GM18870 (cell line): Measurements from ENCODE around the gene SCO2.

Source experiments
- ATAC-seq: cut with Tn5 transposase; IDR thresholded peaks from one replicate; pipeline ENCODE4 v1.9.1; 2021; ENCODE audit warnings: moderate library complexity; ENCODE audit not compliant: unreplicated experiment

The SCO2 gene, protein sequence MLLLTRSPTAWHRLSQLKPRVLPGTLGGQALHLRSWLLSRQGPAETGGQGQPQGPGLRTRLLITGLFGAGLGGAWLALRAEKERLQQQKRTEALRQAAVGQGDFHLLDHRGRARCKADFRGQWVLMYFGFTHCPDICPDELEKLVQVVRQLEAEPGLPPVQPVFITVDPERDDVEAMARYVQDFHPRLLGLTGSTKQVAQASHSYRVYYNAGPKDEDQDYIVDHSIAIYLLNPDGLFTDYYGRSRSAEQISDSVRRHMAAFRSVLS

DNA sequence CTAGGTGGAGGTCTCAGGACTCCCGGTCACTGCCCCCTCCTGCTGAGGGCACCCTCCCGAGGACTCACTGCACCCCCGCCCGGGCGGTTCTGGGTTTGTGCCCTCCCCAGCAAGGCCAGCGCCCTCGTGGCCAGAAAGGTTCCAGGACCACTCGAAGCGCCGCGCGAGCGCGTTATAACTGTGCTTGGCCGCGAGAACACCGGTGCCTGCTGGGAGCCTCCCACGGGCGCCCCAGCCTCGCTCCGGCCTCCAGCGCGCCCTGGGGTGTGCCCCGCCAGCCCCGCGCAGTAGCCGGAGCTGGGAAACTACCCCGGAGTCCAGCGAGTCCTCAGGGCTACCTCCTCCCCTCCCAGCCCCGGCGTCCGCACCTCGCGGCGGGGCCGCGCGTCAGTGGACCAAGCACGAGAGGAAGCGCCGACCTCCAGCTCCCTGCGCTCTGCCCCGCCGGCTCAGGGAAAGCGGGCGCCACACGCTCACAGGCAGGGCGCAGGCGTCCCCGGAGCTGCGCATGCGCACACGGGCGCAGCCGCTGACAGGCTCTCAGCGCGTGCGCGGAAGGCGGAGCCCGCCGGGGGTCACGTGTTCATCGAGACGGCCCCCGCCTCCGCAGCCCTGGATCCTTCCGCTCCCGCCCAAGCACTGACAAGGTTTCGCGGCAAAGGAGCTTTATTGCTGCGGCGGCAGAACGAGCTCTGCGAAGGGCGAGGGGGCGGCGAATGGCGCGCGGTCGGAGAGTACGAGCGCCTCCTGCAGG lies at the start of gene SCO2:
Gene SCO2 (minus strand): TSS at position 495 of the 754 bp plus-strand sequence. CDS start 1,187 bp downstream, outside the sequence.
- no peak for ATAC-seq

DNA sequence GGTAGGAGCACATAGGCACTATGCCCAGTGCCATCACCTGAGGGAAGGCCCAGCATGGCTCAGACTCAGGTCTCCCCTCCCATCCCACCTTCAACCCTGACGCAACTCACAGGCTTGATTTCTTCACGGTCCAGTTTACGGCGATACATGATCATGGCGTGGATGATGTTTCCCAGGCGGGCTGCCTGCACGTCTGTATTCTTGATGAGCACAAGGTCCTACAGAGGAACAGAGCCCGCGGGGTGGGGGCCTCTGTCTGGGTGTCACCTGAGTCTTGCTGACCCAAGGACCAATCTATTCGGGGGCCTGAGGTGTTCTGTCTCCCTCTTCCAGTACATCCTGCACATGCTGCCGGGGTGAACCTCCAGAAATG lies 49.0 kb upstream of the SCO2 start:
- no peak for ATAC-seq

DNA sequence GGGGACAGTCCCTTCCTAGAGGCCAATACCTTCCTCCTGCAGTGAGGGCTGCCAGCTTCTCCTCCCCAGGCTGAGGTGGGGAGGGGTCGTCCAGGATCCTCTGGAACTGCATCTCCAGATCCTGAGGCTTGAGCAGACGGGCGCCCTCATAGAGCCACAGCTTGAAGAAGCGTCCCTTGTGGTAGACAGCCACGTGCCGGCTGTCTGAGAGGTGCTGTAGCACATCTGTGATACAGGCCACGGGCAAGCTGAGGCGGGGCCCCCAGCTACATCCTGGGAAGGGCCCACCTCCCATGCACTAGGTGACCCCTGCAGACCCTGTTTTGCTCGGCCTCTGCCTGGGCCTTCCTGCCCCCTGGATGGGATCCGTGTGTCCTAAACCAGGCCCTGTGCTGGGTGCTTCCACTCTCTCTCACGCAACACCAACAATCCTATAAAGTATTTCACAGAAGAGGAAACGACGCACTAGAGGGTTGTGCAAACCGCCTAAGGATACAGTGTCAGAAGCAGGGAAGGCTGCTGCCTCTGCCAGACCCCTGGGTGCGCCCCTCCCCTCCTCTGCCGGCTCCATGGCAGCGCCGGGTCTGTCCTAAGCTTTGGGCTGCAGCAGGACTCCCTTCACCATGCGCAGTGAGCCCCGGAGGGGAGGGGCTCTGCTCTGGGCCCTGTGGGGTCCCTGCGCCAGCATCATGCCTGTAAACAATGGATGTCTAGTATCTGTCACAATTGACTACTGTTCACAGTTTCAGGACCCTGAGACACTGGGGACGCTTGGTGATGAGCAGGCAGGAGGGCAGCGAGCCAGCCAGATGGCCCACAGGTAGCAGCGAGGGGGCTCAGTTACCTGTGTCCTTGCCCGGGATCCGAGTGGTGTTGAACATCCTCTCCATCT lies 48.3 kb upstream of the SCO2 start:
- ATAC-seq: no peak

DNA sequence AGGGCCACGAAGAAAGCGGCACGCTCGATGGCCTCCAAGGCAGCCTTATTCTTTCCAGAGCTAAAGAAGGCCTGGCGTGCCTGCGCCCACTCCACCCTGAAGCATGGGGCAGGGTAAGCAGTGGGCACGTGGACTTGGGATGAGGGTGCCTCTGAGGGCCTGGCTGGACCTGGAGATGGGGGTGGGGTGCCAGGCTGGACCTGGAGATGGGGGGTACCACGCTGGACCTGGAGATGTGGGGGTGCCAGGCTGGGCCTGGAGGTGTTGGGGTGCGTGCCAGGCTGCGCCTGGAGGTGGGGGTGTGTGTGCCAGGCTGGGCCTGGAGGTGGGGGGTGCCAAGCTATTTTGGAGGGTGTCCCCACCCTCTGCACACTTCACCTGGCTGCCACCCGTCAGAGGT lies 47.6 kb upstream of the SCO2 start:
- ATAC-seq: no peak

DNA sequence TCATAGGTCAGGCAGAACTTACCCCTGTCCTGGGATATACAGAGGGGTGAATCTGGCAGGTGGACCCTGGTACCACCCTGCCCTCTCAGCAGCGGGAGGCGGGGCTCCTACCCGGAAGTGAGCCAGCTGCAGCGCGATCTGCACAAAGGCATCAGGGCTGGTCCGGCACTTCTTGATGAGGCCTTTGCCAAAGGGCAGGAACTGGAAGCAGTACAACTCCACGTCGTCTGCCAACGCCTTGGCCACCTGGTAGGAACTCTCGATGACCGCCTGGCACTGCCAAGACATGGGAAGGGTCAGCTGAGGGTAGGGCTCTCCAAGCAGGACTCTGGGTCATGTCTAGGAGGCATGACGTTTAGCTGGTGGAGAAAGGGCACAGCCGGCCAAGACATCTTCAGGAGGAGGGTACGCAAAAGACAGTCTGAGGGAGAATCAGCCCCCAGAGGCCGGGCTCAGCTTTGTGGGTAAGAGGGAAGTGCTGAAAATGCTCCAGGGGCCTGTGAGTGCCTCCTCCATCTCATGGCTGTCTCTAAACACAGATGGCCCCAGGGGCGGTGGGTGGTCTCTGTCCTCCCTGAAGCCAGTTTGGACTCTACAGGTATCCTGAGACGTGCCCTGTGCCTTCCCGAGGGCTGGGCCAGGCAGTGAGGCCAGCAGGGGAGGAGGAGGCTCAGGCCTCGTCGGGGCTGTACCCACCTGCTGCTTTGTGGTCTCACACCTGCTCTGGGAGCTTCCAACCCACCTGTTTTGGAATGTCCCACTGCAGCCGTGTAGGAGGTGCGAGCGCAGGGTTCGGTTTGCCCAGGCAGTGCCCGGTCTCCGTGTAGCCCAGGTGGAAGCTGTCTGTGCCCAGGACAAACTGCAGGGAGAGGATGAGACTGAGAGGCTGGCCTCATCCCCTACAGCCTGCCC lies 46.1 kb upstream of the SCO2 start:
- no peak for ATAC-seq

DNA sequence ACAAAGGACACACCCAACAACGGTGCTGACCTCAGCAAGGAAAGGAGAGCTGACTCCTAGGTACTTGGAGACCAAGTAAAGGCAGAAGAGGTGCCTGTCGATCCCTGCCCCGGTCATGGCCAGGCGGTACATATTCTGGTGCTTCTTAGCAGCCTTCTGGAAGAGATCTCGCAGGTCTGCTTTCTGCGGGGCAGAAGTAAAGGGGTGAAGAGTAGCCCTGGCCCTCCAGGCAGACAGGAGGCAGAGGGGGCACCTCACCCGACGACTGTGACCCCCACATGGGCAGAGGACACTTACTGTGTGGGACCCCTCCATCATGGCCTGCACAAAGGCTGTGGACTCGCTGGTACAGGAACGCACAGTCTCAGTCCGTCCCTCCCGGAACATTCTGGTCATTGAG lies 45.5 kb upstream of the SCO2 start:
- no peak for ATAC-seq

DNA sequence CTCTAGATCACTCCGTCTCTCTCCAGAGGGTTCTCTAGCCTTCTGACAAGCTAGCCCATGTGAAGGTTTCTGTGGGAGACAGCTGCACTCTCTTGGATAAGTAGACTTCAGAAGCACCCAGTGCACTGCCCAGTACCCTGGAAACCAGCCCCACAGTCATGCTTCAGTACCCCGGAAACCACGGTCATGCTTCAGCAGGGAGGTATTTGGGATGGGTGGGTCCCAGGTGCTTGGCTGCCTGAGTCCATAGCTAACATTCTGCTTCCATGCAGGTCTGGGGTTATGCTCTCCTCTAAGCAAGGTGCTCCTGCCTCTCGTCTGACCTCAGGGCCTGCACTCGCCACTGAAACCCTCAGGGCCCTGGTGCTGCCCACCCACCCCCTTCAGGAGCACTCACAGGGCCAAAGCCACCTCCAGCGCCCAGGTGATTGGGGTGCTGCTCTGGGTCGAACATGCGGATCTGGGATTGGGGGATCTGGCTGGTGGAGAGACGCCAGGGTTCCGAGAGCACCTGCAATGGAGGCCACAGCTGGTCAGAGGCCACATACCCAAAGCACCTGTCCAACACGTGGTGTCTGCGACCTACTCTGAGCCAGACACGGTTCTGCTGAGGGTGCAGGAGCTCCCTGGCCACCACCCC lies 44.6 kb upstream of the SCO2 start:
- no peak for ATAC-seq

DNA sequence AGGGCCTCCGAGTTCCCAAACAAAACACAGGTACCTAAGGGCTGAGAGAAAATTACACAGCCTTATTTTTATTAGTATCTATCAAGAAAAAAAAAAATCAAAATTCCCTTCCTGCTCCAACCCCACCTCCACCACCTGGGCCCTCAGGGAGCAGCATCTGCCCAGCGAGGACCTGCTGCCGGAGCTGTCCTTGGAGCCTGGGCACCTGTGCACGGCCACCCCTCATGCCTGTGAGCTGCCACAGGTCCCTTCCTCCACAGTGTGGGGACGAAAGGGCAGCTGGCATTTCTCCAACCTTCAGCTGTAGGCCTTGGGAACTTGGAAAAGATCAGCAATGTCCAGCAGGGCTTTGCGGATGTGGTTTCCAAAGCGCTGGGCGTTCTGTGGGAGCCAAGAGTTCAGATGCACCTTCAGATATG lies 43.7 kb upstream of the SCO2 start:
- no peak for ATAC-seq

DNA sequence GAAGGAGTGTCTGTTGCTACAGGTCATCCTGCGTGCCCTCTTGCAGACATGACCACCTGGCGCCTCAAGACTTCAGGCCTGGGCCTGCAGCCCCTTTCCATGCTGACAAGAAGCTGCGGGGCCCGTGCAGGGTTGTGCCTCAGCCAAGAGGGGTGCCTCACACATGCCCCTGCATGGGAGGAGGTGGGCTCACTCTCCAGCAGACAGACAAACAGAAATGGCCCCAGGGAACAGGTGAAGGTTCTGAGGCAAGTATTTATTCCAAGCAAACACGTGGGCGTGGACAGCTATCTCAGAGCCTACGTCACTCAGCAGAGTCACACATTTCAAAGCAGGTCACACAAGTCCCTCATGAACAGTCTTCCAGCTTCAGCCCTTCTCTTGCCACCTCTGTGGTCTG lies 43.2 kb upstream of the SCO2 start:
- no peak for ATAC-seq

DNA sequence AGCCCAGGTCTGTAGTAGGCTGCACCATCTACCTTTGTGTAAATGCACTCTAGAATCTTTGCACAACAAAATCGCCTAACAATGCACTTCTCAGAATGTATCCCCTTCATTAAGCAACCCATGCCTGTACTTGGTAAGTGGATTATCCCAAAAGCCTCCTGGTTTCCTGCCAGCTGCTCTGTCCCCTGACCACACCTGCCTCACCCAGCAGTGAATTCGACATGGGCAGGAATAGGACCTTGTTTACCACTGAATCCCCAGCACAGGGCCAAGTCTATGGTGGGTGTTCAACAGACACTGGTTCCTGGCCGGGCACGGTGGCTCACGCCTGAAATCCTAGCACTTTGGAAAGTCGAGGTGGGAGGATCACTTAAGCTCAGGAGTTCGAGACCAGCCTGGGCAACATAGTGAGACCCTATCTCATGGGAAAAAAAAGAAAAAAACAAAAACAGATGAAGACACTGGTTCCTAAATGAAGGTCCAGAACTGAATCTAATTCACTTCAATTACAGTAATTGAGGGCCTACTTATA lies 42.4 kb upstream of the SCO2 start:
- no peak for ATAC-seq

DNA sequence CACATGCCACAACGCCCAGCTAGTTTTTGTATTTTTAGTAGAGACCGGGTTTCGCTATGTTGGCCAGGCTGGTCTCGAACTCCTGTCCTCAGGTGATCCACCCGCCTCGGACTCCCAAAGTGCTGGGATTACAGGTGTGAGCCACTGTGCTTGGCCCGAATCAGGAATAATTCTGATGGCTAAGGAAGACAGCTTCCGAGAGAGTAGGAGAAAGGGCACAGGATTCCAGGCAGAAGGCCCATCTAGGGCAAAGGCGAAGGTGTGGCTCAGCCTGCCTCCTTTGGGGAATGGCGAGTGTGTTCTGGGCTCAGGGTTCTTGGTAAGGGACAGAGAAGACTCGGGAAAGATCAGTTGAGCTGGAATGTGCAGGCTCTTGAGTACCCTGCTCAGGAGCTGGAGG lies 38.9 kb upstream of the SCO2 start:
- no peak for ATAC-seq

DNA sequence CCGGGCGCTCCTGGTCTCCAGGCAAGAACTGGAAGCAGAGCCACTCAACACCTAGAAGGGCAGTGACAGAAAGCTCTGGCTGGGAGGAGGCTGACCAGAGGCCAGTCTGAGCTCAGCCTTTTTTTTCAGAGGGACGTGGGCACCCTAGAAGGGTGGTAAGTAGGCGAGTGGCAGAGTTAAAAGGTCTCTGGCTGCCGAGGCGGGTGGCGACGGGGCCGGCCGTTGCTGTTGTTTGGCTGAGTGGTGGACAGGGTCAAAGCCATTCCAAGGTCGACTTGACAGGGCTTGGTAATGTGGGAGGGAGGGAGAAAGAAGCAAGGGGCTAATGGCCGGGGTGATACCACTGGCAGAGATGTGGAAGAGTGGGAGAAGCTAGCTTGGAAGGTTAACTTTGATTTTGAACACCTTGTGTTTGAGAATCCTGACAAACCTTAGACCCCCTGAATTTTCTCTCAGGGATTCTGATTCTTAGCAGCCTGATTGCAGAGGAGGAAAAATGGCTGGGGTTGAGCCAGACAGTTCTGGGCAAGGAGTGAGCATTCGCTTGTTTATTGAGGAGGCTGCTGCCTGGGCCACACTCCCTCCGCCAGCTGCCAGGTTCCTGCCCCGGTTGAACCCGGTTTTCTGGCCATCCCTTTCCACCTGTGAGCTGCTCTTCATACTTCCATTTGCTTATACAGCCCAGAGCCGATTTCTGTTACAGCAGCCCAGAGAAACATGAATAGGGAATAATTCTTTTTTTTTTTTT lies 38.2 kb upstream of the SCO2 start:
- ATAC-seq: no peak

DNA sequence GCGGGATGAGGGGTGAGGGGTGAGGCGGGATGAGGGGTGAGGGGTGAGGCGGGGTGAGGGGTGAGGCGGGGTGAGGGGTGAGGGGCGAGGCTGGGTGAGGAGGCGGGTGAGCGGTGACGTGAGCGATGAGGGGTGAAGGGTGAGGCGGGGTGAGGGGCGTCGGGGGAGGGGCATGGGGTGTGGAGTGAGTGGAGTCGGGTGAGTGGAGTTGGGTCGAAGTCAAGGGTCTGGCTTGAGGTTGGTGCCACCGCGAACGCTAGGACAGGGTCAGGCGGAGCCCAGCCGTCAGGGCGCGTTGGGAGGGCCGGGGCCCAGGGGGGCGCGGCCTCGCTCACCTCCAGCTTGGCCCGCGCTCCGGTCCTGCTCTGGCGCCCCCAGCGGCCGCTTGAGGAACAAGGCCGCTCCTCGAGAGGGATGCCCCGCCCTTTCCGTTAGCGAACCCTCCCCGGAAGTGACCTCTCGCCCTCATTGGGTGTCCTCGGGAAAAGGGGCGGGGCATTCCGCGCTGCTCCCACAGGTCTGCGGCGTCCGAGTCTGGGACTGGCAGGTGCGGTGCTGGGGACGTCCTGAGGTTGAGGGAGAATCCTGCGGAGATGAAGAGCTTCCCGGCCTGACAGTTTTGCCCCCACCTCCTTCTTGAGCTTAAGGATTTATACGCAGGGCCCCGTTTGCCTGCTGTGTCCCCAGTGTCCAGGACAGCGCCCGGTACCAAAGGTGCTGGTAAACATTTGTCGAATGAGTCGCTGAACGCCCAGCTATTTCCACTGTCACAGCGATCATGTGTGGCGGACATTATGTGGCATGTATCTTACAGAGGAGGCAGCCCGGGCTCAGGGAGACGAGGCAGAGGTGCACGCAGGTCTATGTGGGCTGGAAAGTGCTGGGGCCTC lies 37.4 kb upstream of the SCO2 start, which contains the start of gene SYCE3:
Gene SYCE3 (minus strand): TSS at position 397 of the 890 bp plus-strand sequence. CDS start 6,514 bp downstream, outside the sequence.
- ATAC-seq: peak; percentile 74

DNA sequence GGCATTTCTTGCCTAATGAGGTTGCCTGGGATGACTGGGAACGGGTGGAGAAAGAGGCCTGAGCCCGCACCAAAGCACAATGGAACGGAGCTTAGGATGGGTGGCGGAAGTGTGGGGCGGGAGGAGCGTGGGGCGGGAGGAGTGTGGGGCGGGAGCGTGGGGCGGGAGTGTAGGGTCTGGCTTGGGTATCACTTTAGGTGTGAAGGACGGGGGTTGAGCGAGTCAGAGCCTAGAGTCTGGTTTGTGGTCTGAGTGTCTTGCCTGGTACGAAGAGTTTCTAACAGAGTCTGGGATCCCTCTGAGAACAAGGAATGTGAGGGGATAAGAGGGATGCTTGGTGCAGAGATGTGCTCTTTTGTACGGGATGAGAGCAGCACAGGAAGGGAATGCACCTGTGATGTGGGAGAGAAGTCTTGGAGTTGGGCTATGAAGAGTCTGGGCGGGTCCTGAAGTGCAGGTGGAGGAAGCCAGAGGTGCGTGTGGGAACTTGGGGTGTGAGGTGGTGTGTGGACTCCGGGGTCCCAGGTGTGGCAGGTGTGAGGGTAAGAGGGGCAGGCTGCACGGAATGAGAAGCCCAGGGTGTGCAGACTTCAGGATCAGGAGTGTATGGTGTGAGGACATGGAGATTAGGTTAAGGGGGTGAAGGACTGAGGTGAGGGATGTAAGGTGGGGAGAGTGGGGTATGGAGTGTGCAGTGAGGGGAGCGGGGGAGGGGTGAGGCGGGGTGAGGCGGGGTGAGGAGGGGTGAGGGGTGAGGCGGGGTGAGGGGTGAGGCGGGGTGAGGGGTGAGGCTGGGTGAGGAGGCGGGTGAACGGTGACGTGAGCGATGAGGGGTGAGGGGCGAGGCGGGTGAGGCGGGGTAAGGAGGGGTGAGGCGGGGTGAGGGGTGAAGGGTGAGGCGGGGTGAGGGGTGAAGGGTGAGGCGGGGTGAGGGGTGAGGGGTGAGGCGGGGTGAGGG lies 36.3 kb upstream of the SCO2 start:
- ATAC-seq: no peak

DNA sequence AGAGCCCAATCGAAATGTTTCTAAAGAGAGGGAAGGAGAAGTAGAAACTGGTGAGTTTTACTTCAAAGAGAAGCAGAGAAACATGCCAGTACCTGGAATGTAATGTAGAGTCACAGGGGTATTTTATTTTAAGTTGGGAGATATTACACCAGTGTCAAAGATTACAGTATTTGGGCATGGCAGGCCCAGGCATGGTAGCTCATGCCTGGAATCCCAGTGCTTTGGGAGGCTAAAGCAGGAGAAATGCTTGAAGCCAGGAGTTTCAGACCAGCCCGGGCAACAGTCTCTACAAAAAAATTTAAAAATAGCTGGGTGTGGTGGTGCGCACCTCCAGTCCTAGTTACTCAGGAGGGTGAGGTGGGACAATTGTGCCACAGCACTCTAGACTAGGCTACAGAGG lies 34.6 kb upstream of the SCO2 start:
- no peak for ATAC-seq

DNA sequence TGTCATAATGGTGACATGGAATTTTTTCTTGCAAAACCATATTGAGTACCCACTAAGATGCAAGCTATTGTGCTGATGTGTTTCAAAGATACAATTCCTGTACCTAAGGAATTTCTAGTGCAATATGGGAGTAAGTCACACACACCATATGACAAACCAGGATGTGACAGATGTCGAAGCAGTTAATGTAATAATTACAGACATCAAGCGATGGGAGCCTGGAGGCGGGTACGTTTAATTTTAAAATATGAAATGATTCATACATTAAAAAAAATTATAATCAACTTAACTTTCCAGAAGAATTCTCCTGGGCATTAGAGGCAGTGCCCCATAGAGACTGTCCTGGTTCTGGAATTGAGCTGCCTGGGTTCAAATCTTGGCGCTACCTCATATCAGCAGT lies 31.3 kb upstream of the SCO2 start:
- ATAC-seq: no peak

DNA sequence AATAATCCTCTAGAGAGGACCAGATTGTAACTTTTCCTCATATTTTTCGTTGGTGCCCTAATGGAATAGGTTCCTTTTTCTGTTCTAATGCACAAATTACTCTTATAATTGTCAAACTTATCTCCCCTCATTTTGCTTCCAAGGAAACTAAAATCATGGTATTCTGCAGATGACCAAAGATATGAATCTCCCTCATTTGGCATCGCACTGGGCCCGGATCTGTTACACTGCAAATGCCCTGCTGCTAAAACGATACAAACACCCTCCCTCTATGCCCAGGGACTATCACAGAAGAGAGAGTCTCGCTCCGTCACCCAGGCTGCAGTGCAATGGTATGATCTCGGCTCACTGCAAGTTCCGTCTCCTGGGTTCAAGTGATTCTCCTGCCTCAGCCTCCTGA lies 27.9 kb upstream of the SCO2 start:
- ATAC-seq: no peak
